Measurements from ENCODE around the gene AIG1.
"Not testable (repeated sequence)": the region's sequence is repeated elsewhere in the genome, so short reads cannot be mapped to it uniquely, and the experiment has no call there.

The AIG1 gene

DNA sequence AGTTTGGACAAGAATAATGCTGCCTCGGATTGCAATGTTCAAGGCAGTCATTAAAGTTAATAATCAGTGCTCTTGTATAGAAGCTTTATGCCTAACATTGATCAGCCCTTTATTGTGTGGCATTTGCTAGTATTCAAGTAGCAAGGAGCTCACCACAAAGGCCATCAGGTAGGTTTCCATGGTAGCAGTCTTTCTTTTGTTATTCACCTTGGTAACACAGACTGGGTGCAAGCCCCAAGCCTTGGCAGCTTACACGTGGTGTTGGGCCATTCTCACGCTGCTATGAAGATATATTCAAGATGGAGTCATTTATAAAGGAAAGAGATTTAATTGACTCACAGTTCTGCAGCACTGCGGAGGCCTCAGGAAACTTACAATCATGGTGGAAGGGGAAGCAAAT lies 240.5 kb downstream of the AIG1 start:
- no peak overlapping the region for H3K4me3 ChIP-seq (ENCODE audit: low read depth, low read length)
- TF ChIP-seq, protein P1, sequence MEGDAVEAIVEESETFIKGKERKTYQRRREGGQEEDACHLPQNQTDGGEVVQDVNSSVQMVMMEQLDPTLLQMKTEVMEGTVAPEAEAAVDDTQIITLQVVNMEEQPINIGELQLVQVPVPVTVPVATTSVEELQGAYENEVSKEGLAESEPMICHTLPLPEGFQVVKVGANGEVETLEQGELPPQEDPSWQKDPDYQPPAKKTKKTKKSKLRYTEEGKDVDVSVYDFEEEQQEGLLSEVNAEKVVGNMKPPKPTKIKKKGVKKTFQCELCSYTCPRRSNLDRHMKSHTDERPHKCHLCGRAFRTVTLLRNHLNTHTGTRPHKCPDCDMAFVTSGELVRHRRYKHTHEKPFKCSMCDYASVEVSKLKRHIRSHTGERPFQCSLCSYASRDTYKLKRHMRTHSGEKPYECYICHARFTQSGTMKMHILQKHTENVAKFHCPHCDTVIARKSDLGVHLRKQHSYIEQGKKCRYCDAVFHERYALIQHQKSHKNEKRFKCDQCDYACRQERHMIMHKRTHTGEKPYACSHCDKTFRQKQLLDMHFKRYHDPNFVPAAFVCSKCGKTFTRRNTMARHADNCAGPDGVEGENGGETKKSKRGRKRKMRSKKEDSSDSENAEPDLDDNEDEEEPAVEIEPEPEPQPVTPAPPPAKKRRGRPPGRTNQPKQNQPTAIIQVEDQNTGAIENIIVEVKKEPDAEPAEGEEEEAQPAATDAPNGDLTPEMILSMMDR (IDR thresholded peaks at IDR 0.05; ENCODE audit: low read depth, low read length): no peak

DNA sequence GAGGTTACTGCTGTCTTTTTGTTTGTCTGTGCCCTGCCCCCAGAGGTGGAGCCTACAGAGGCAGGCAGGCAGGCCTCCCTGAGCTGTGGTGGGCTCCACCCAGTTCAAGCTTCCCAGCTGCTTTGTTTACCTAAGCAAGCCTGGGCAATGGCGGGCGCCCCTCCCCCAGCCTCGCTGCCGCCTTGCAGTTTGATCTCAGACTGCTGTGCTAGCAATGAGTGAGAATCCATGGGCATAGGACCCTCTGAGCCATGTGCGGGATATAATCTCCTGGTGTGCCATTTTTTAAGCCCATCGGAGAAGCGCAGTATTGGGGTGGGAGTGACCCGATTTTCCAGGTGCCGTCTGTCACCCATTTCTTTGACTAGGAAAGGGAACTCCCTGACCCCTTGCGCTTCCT lies 247.1 kb downstream of the AIG1 start:
- H3K4me3 ChIP-seq (ENCODE audit: low read depth, low read length): not testable (repeated sequence)

DNA sequence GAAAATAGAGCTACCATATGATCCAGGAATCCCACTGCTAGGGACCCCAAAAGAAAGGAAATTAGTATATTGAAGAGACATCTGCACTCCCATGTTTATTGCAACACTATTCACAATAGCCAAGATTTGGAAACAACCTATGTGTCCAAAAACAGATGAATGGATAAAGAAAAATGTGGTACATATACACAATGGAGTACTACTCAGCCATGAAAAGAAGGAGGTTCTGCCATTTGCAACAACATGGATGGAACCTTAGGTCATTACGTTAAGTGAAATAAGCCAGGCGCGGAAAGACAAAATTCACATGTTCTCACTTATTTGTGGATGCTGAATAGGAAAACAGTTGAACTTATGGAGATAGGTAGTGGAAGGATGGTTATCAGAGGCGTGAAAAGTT lies 252.5 kb downstream of the AIG1 start:
- TF ChIP-seq, protein P1 (IDR thresholded peaks at IDR 0.05; ENCODE audit: low read depth, low read length): no peak
- H3K4me3 ChIP-seq (ENCODE audit: low read depth, low read length): no peak overlapping the region

DNA sequence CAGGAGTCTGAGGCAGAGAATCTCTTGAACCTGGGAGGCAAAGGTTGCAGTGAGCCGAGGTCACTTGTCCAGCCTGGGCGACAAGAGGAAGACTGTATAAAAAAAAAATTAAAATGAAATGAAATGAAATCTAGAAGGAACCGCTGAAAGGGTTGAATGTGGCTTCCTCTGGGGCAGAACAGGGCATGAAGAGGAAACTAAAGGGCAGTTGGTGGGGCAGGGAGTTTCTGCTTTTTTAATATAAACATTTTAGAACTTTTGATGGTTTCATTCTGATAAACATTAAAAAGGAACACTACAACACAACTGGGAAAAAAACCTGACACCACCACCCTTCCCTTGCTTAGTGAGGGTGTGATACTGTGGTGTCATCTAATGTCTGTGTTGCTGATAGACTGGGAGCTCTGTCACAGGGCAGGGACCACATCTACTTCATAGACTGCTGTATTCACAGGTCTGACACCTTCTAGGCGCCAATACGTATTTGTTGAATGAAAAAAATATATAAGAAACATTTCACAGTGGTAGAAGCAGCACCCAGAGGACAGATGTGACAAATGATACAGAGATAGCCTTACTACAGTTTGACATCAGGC lies 260.9 kb downstream of the AIG1 start:
- H3K4me3 ChIP-seq (ENCODE audit: low read depth, low read length): no peak overlapping the region
- TF ChIP-seq, protein P1 (IDR thresholded peaks at IDR 0.05; ENCODE audit: low read depth, low read length): no peak

DNA sequence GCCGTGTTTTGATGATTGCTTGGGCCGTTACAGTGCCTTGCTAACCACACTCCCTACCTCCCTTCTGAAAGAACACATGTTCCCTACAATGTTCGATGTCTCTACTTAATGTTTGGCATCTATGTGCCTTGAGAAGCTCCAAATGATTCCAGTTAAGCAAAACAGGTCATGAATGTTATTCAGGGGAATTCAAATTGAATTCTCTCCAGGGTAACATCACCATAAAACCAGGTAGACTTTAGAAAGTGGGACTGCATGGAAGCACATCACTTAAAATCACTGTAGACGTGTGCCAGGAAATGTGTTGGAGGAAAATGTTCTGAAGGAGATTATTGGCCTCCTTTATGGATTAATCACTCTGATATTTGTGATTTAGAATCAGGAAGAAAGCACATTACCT lies 261.7 kb downstream of the AIG1 start:
- TF ChIP-seq, protein P1 (IDR thresholded peaks at IDR 0.05; ENCODE audit: low read depth, low read length): no peak
- H3K4me3 ChIP-seq (ENCODE audit: low read depth, low read length): no peak overlapping the region

DNA sequence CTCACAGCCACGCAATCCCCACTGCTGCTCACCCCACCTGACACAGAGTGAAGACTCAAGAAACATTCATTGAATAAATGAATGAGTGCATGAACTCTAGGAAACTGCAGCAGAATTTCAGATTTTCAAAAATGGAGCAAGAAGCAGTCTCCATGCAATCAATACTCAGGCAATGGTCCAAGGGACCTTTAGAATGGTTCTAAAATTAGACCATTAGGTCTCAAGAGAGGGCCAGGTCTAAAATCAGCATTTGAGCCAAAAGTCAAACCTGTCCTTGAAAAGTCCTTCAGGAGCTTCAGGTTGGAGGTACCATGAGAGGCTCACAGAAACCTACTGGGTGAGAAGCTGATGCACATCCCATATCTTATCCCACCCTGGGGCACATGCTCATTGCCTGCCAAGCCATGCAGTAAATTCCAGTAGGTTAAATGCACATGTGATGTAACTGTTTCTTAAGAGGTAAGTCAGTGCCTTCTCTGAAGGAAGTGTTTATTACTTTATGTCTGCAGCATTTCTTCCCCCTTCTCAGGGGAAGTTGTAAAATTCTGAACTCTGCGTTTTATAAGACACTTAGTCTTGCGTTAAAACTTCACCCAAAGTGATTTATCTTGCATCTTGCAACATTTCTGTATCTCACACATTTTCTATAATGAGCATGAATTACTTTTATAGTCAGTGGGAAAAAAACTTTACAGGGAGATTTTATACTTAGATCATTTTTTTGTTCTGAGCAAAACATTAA lies 263.2 kb downstream of the AIG1 start:
- no peak overlapping the region for H3K4me3 ChIP-seq (ENCODE audit: low read depth, low read length)
- TF ChIP-seq, protein P1 (IDR thresholded peaks at IDR 0.05; ENCODE audit: low read depth, low read length): no peak

DNA sequence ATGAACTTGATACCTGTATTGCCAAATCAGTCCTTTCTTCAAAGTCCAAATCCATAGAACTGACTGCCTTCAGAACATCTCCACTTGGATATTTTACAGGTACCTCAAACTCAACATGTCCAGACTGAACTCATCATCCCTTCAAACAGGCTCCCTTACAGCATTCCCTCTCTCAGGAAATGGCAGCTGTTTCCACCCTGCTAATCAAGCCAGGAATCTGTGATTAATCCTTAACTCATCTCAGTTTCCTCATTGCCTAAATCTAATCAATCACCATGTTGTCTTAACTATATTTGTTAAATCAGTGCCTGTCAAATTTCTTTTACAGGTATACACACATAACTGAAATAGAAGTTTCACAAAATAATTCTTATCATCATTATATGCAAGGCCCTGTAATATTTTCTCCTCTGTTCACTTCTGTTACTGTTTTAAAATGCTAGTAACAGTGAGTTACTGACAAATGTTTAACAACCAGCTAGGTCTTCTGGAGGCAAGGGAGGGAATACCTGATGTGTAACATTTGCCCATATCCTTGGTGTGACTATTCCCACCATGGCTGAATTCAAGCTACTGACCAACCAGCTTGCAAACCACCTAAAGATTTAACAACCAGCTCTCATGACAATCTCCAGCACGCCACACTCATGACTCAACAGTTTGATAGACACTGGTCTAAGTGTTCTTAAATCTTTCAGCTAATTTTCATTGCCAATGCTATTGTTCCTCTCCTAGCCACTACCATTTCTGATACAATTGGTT lies 264.9 kb downstream of the AIG1 start:
- H3K4me3 ChIP-seq (ENCODE audit: low read depth, low read length): no peak overlapping the region

More for the DNA sequence above, 264.9 kb downstream of the AIG1 start:
- TF ChIP-seq, protein P1 (IDR thresholded peaks at IDR 0.05; ENCODE audit: low read depth, low read length): no peak
